Neural crest cell (in vitro differentiated cells): ENCODE results near the gene MICU1. TPM values are rescaled to one million over a fixed set of nuclear protein-coding genes. Genes with fewer than 3 reads are reported as not detected.
"Not testable (repeated sequence)": the region's sequence is repeated elsewhere in the genome, so short reads cannot be mapped to it uniquely, and the experiment has no call there.

Experiments
- DNase-seq: peaks from one replicate; pipeline ENCODE4 v3.0.0; 2021; ENCODE audit warnings: low read depth, mixed read lengths, low spot score
- H3K27ac Mint-ChIP-seq: one replicate; pipeline ENCODE4 v1.8.0; 2021; ENCODE audit warnings: mild to moderate bottlenecking, mixed read lengths; ENCODE audit not compliant: unreplicated experiment
- H3K27me3 Mint-ChIP-seq: 2 replicates; pipeline ENCODE4 v1.8.0; 2021; ENCODE audit warnings: low read depth, mild to moderate bottlenecking, mixed read lengths
- H3K36me3 Mint-ChIP-seq: 2 replicates; pipeline ENCODE4 v1.8.0; 2021; ENCODE audit warnings: low read depth, mild to moderate bottlenecking, mixed read lengths
- H3K4me1 Mint-ChIP-seq: 2 replicates; pipeline ENCODE4 v1.8.0; 2021; ENCODE audit warnings: mixed read lengths
- H3K4me3 Mint-ChIP-seq: one replicate; pipeline ENCODE4 v1.8.0; 2021; ENCODE audit warnings: mild to moderate bottlenecking, mixed read lengths
- H3K9me3 Mint-ChIP-seq: 2 replicates; pipeline ENCODE4 v1.8.0; 2021; ENCODE audit warnings: mixed read lengths
- total RNA-seq: library from RNA; stranded (reverse); gene quantifications from 2 replicates; pipeline ENCODE4 v1.2.1, GENCODE V29; 2021
- TF ChIP-seq, protein P1 (sequence below): fragments of 200-600 bp; sonication (generic); conservative IDR thresholded peaks from 2 replicates; pipeline ENCODE4 v1.5.0; 2021; ENCODE audit warnings: antibody characterized with exemption, mild to moderate bottlenecking

Gene MICU1
- total RNA-seq, 1 donor from 2014 or later, result 34.1 TPM

DNA sequence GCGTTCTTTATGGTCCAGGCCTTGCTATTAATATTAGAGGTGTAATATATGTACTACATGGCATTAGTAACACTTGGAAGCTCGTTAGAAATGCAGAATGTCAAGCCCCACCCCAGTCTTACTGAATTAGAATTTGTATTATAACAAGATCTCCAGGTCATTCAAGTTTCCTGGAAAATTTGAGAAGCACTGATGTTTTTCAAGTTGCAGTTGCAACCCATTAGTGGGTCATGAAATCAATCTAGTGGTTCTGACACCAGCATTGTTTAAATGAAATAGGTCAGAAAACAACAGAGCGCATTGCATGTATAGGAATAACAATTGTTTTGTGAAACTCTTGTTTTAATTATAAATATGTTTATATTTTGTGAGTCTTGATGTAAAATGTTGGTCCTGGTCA is 28.8 kb upstream of the MICU1 start:
- TF ChIP-seq, protein P1, sequence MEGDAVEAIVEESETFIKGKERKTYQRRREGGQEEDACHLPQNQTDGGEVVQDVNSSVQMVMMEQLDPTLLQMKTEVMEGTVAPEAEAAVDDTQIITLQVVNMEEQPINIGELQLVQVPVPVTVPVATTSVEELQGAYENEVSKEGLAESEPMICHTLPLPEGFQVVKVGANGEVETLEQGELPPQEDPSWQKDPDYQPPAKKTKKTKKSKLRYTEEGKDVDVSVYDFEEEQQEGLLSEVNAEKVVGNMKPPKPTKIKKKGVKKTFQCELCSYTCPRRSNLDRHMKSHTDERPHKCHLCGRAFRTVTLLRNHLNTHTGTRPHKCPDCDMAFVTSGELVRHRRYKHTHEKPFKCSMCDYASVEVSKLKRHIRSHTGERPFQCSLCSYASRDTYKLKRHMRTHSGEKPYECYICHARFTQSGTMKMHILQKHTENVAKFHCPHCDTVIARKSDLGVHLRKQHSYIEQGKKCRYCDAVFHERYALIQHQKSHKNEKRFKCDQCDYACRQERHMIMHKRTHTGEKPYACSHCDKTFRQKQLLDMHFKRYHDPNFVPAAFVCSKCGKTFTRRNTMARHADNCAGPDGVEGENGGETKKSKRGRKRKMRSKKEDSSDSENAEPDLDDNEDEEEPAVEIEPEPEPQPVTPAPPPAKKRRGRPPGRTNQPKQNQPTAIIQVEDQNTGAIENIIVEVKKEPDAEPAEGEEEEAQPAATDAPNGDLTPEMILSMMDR, result no peak
- no peaks in the 10 kb centered on the region for H3K4me1 Mint-ChIP-seq
- no peak overlapping the region for H3K4me3 Mint-ChIP-seq
- DNase-seq, result no peak
- no peaks in the 10 kb centered on the region for H3K9me3 Mint-ChIP-seq
- H3K27ac Mint-ChIP-seq, result no peak overlapping the region
- H3K36me3 Mint-ChIP-seq, result no peaks in the 10 kb centered on the region
- no peaks in the 10 kb centered on the region for H3K27me3 Mint-ChIP-seq

DNA sequence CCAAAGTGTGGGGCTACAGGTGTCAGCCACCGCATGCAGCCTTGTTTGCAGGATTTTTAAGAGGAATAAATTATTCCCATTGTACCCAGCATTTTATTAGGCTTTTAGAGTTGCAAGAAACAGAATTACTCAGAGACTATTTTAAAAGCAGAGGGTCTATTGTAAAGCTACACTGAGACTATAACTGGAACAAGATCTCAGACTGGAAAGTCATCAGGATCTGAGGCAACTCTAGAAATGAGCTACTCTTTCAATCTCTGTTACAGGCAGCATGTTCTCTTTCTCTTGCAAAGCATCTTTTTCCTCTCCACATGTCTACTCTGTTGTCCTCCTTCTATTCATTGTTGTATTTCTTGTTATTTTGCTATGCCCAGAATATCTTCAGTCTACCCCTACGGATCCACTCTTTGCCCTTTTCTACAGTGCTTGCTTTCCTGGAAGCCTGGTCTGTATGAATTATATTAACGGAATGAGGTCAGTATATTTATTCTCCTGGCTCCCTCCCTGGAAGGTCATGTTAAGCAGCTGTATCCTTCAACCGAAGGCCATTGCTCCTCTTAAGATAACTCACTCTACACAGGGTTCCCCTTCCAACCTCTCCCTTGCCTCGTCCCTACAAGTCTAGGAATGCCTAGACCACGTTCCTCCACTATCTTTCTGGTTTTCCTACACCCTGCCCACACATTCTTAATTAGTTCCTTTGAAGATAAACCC is 27.7 kb upstream of the MICU1 start:
- H3K9me3 Mint-ChIP-seq, result no peaks in the 10 kb centered on the region
- no peak overlapping the region for H3K27ac Mint-ChIP-seq
- no peaks in the 10 kb centered on the region for H3K36me3 Mint-ChIP-seq
- H3K4me3 Mint-ChIP-seq, result no peak overlapping the region
- no peaks in the 10 kb centered on the region for H3K27me3 Mint-ChIP-seq
- no peaks in the 10 kb centered on the region for H3K4me1 Mint-ChIP-seq
- TF ChIP-seq, protein P1, result no peak
- DNase-seq, result no peak

DNA sequence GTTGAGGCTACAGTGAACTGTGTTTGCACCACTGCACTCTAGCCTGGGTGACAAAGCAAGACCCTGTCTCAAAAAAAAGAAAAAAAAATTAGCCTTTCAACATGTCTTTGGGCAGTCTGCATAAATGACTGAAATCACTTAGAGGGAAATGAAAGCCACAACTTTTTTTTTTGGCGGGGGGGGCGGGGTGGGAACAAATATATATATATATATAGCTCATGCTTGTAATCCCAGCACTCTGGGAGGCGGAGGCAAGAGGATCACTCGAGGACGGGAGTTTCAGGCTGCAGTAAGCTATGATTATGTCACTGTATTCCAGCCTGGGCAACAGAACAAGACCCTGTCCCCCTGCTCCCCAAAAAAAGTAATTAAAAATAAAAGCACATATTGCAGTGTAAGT is 23.4 kb upstream of the MICU1 start:
- H3K4me1 Mint-ChIP-seq, result no peaks in the 10 kb centered on the region
- H3K27me3 Mint-ChIP-seq, result no peaks in the 10 kb centered on the region

DNA sequence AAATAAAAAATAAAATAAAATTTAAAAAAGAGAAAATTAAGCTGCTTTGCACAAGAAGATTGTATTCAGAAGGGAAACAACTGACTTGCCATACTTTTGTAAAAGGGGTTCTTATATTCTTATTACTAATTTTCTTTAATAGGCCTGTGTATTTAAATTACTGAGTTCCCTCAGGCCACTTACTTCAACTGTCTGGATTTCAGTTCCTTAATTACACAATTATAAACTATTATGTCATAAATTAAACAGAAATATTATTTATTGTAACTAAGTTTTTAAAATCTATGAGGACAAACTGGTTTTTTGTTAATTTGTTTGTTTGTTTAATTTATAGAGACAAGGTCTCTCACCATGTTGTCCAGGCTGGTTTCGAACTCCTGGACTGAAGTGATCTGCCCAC is 22.4 kb upstream of the MICU1 start:
- Mint-ChIP-seq H3K36me3 (no peaks in the 10 kb centered on the region), H3K4me3 (no peak overlapping the region), H3K9me3 (no peaks in the 10 kb centered on the region), H3K27me3 (no peaks in the 10 kb centered on the region), H3K27ac (no peak overlapping the region), H3K4me1 (no peaks in the 10 kb centered on the region)
- no peak for DNase-seq
- TF ChIP-seq, protein P1, result no peak

More for the DNA sequence above, 23.4 kb upstream of the MICU1 start:
- H3K4me3 Mint-ChIP-seq, result no peak overlapping the region
- H3K9me3 Mint-ChIP-seq, result no peaks in the 10 kb centered on the region
- H3K27ac Mint-ChIP-seq, result no peak overlapping the region
- DNase-seq, result no peak
- H3K36me3 Mint-ChIP-seq, result no peaks in the 10 kb centered on the region
- TF ChIP-seq, protein P1, result no peak

DNA sequence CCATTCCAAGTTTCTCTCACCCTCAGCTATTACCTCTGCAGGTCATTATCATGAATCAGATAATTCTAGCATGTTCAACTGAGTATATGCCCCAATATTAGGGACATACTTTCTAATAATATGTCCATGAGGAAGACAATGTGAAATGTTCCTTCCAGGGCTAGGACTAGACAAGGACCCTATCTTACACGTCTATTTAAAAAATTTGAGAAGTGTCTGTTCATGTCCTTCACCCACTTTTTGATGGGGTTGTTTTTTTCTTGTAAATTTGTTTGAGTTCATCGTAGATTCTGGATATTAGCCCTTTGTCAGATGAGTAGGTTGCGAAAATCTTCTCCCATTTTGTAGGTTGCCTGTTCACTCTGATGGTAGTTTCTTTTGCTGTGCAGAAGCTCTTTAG is 21.1 kb upstream of the MICU1 start:
- DNase-seq, H3K36me3 Mint-ChIP-seq: not testable (repeated sequence)

DNA sequence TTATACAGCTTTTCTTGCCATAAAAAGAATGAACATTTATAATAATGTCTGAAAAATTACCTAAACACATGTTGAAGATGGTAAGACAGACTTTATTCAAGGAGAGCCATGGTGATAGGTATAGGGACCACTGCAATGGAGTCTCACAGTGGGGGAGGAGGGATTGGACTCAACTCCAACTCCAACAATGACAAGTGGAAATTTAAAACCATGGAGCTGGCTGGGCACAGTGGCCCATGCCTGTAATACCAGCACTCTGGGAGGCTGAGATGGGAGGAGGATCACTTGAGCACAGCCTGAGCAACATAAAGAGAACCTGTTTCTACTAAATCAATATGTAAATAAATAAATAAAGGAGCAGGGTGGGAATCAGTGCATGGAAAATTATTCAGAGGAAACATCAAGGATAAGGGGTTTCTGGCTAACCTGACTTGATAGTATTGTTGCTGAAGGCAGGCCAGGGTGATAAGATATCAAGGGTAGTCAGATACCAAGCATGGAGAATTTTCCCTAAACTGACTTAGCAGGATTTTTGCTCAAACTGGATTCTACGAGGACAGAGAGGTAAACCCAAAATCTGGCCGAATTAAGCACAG is 19.5 kb upstream of the MICU1 start:
- H3K9me3 Mint-ChIP-seq, result no peaks in the 10 kb centered on the region

More for the DNA sequence above, 21.1 kb upstream of the MICU1 start:
- H3K9me3 Mint-ChIP-seq, H3K4me1 Mint-ChIP-seq, H3K4me3 Mint-ChIP-seq, H3K27ac Mint-ChIP-seq, H3K27me3 Mint-ChIP-seq: not testable (repeated sequence)

More for the DNA sequence above, 19.5 kb upstream of the MICU1 start:
- Mint-ChIP-seq H3K27me3 (no peaks in the 10 kb centered on the region), H3K4me3 (no peak overlapping the region), H3K27ac (no peak overlapping the region), H3K4me1 (no peaks in the 10 kb centered on the region), H3K36me3 (no peaks in the 10 kb centered on the region)
- TF ChIP-seq, protein P1, result no peak
- DNase-seq, result no peak
